ENCODE measurements around the gene BORCS8. TPM values are rescaled to one million over a fixed set of nuclear protein-coding genes. Genes with fewer than 3 reads are reported as not detected.

Gene BORCS8
- total RNA-seq, 1 donor from 2014 or later, result 8.5 TPM

DNA sequence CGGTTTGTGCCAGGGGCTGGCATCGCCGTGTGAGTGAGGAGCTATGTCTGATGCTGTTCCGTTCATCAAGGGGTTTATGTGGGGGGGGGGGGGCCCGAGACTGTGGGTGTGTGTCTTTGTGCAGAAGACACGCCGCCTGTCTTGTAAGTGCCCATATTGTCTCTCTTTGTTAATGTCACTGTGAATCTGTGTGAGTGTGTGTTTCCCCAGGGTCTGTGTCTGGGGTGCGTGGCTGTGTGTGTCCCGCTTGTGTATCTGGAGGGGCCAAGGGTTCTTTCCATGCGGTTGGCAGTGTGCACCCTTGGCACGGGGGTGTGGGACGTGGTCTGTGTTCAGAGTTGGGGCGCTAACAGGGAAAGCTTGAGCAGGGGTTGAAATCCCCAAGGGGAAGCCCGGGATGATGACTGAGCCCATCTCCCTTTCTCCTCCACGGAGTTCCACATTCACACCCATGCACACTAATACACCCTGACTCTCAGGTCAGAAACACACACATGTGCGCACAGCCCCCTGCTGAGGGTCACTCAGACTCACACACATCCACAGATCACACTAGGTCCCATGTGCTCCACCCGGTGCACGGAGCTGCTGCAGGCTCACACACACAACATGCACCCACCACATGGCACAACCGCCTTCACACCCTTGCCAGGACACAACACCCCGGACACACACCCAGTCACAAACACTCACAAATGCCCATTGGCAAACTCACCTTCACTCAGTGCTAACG is 21.6 kb upstream of the BORCS8 start:
- no peak for DNase-seq

DNA sequence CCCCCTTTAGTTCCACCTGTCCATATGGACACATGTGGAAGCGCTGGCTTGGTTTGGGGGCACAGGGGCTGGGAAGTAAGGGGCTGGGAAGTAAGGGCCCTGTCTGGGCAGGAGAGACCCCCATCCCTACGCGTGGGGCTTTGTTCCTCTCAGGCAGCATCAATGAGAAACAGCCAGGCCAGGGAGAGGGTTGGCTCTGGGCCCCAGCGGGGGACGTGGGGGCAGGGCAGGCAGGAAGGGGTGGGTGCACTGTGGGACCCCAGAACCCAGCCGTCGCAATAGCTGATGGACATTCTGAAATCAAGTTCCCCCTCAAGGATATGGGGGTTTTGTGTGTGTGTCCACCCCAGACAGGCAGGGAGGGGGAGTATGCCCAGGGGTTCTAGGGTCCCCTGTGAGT is 21.0 kb upstream of the BORCS8 start:
- no peak for DNase-seq

DNA sequence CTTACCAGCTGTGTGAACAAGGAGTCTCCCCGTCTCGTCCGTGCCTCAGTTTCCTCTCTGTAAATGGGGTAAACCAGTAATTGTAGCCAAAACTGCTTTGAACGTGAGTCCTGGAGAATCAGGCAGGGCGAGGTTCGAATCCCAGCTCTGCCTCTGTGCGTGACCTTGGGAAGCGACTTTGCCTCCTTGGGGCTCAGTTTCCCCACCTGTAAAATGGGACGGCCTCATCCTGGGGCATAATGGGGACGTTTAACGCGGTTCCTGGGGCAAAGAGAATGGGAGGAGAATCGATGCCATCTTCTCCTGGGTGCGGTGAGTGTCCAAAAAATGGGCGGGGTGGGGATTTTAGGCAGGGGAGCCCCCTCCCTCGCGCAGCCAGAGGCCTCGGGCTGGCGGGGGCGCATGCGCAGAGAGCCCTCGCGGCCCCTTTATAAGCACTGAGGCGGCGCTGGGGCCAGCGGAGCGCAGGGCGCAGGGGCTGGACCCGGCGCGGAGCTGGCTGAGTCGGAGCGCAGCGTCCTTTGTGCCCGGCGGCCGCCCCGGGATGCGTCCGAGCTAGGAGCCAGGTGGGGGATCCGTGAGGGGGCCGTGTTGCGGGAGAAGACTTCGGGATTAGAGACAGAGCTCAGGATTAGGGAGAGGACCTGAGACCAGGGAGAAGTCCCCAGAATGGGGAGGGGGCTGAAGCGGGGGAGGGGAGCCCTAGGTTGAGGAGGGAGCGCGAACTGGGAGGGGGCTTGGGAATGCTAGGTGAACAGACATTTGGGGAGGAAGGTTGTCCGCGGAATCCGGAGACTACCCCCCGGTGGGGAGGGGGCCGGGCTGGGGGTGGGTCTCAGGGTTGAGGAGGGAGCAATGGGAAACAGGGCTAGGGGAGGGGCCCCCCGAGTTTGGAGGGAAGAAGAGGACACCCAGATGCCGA is 19.8 kb upstream of the BORCS8 start, which contains the start of gene NCAN:
Gene NCAN (plus strand): TSS at position 460 of the 922 bp plus-strand sequence. CDS start 4,996 bp downstream, outside the sequence.
- DNase-seq, result no peak

DNA sequence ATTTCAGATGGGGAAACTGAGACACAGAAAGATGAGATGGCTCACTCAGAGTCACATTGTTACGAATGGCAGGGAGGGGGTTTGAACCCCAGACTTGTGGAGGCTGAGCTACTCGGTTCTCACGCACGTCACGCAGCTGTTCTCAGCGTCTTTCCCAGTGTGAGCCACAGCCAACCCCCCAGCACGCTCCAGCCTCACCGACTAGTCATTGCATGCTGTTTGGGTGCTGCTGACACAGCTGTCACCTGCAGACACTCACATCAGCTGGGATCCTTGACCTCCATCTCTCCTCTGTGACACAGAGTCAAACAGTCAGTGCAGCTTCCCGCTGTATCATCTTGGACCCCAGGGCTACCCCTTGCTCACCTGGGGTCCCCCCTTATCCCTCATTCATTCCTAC is 17.4 kb upstream of the BORCS8 start:
- no peak for DNase-seq

DNA sequence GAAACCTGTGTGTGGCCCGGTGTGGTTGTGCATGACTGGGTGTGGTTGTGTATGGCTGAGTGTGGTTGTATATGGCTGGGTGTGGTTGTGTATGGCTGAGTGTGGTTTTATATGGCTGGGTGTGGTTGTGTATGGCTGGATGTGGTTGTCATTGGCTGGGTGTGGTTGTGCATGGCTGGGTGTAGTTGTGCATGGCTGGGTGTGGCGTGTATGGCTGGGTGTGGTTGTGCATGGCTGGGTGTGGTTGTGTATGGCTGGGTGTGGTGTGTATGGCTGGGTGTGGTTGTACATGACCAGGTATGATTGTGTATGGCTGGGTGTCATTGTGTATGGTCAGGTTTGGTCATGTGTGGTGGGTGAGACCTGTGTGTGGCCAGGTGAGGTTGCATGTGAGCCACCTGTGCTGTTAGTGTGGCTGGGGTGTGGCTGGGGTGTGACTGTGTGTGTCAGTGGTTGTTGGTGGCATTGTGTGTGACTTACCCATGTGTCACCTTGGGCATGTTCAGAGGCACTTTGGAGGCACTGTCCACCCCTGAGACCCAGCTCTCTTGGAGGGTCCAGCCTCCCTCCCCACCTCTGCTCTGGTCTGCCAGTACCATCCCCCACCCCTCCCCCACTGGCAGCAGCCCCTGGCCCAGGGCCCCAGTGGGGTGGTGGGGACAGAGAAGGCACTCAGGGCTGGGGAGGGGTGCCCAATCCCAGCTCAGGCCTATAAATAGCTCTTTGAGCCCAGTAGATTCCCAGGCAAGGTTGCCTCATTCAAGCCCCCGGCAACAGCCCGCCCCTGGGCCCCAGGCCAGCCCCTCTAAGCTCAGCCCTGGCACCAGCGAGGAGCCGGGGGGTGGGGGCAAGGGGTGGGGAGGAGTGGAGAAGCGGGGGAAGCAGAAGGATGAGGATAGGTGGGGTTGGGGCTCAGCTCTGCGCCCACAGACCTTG is 16.0 kb upstream of the BORCS8 start:
- DNase-seq, result no peak

DNA sequence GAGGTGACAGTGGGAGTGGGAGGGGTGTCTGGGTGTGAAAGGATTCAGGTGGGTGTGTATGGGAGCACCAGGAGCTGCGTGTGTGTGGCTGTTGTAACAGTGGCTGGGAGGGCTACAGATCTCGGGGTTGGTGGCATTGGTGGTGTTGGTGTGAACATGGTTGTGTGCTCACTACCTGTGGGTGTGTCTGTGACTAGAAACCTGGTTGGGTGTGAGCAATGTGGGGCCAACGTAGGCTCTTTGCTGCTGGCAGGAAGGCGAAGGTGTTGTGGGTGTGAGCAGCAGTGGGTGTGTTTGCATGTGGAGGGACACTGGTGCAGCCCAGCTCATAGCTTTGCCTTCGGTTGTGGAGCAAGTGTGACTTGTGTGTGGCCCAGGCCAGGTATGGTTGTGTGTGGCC is 15.0 kb upstream of the BORCS8 start:
- no peak for DNase-seq

DNA sequence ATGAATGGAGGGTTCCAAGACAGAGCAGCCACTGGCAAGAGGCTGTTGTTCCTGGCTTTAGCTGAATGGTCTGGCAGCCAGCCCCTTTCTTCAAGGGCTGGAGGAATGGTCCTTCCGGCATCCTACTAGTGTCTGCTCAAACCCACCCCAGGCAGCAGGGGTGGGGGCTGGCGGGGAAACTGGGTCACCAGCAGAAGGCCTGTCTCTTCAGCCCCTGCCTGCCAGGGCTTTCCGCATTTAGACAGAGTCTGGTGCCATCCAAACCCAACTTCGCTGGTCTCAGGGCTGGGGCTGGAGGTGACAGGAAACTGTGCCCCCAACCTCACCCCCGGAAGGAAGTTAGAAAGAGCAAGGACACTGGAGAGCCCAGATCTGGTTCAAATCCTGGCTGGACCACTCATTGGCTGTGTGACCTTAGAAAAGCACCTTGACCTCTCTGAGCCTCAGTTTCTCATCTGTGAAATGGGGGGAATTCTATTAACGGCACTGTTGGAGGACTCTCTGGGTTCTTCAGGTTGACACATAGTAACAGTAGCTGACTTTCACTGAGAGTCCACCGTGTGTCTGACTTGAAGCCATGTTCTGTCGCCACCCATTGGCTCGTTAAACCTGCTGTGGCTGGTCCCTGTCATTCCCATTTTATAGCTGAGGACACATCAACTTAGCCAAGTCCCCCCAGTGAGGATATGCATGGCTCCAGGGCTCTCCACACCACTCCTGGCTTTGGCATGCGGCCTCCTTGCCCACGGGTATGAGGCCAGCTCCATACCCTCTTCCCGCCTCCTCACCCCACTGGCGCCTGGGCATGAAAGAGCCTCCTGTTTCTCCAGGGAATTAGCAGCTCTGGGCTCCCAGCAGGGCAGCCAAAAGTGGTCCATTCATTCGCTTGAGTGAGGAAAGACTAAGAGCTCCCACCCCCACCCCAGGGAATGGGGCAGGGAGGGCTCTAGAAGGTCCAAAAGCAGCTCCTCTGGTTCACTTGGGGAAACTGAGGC is 13.8 kb upstream of the BORCS8 start:
- no peak for DNase-seq

DNA sequence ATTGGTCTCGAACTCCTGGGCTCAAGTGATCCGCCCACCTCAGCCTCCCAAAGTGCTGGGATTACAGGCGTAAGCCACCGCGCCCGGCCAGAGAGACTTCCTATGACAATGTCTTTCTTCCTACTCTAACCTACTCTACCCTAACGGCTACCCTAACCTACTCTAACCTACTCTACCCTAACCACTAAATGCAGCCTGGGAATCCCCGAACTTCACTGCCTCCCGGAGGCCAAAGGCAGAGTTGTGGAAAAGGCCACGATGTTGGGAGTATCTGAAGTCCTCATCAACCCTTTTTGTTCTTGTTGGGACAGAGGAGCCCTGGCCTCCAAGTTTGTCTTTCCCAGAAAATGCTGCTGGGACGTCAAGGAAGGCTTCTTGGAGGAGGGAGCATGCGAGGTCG is 12.2 kb upstream of the BORCS8 start:
- DNase-seq, result no peak

DNA sequence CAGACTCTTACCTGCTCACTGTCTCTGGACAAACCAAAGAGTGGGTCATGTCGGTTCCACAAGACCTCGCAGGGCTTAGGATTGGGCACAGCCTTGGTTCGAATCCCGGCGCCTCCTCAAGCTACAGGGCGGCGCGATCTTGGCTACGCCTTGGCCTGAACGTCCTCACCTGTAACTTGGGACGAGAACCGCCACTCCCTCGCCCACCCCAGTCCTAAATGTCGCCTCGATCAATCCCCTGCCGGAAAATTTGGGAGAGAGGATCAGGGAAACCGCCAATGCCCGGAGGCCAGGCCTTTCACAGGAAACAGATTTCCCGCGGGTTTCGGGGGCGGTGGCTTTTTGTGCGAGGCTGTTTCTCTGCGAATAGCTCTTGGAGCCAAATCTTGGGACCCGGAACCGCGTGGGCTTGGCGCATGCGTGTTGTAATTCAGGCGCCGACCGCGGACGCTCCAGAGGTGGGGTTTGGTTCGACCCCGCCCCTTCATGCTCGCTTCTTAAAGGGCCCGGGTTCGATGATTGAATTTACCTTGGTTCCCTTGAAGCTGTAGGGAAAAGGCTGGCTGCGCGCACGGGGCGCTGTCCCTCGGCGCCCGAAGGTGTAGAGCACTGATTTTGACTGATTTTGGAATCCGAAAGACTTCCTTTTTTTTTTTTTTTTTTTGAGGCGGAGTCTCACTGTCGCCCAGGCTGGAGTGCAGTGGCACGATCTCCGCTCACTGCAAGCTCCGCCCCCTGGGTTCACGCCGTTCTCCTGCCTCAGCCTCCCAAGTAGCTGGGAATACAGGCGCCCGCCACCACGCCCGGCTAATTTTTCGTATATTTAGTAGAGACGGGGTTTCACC is 11.3 kb upstream of the BORCS8 start, which contains the start of gene NR2C2AP:
Gene NR2C2AP (minus strand): TSS at position 403 of the 845 bp plus-strand sequence. CDS start 354 bp downstream, at position 49.
- peak; percentile 96 for DNase-seq

DNA sequence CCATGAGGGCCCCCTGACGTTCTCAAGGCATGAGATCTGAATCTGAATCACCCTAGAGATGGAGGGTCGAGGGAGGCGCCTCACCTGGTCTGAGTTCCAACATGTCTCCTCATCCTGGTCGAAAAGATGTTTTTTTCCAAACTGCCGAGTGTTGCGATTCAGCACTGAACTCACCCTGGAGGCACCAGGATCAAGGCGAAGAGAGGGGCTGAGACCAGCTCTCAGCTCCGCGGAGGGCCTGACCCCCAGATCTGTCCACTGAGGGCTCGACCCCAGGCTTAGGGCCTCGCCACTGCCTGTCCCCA is 10.7 kb upstream of the BORCS8 start:
- no peak for DNase-seq

DNA sequence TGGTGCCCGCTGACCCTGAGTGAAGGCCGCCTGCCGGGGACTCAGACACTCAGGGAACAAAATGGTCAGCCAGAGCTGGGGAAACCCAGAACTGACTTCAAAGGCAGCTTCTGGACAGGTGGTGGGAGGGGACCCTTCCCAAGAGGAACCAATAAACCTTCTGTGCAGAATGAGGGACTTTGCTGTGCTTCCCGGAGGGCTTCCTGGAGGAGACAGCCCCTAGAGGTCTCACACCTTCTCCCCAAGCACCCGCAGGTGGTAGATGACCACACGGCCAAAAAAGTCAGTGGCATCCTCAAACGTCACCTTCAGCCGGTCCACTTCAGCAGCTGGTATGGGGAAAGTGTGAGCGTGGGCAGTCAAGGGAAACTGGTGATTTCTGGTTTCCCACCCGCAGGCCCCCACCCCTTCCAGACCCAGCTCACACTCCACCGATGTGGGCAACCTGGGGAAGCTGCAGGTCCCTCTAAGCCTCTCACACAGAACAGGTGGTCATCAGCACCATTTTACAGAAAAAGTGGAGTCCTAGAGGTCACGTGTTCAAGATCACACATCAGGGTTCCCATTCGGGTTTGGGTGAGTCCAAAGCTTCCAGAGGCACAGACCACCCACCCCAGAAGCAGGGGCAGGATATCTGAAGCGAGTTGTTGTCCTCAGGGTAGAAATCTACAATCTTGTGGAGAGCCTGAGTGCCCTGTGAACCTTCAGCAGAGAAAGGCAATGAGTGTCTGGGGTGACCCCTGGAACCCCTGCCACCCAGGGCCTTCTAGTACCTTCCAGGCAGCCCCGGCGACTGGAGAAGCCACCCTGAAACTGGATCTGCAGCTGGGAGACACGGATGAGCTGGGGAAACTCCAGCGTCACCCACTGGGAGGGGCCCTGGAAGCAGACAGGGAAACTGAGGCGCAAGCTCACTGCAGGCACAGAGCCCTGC is 10.0 kb upstream of the BORCS8 start:
- no peak for DNase-seq

DNA sequence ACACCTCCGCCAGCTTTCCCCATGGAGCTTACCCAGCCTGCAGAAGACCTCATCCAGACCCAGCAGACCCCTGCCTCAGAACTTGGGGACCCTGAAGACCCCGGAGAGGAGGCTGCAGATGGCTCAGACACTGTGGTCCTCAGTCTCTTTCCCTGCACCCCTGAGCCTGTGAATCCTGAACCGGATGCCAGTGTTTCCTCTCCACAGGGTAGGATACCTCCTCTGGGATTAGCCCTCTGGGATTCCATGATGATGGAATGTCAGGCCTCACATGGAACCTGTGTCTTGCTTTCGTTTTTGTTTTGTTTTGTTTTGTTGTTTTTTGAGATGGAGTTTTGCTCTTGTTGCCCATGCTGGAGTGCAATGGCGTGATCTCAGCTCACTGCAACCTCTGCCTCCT is 2.0 kb upstream of the BORCS8 start:
- DNase-seq, result no peak

DNA sequence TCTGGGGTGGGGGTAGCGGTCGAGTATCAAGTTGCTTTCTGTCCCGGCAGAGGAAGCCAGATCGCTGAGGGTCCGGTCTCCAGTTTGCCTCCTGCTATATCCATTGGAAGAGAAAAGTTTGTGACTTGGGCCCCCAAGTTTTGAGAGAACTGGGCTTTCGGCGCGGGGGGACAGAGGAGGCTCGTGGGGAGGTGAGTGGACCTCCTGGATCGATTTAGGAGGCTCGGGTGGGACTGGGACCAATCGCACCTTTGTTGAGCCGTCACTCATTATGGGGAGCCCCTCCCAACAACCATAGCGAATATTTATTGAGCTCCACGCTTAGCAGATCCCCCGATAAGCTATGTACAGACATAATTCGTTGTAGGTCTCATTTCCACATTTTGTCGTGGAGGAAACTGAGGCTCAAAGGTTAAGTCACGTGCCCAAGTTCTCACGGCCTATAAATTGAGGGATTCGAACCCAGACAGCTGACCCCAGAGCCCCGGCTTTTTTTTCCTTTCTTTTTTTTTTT is 1.0 kb upstream of the BORCS8 start:
- no peak for DNase-seq

DNA sequence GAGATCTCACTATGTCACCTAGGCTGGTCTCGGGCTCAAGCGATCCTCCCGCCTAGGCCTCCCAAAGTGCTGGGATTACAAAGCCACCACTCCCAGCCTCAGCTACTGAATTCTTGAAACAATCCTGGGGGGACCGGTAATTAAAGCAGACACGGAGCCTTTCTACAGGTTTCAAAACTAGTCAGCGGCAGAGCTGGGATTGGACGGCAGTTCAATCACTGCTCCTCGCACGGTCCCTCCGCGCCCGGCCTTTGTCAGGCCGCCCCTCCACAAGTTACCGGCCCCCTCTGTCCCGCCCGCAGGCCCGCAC is 229 bp downstream of the BORCS8 start:
- no peak for DNase-seq

DNA sequence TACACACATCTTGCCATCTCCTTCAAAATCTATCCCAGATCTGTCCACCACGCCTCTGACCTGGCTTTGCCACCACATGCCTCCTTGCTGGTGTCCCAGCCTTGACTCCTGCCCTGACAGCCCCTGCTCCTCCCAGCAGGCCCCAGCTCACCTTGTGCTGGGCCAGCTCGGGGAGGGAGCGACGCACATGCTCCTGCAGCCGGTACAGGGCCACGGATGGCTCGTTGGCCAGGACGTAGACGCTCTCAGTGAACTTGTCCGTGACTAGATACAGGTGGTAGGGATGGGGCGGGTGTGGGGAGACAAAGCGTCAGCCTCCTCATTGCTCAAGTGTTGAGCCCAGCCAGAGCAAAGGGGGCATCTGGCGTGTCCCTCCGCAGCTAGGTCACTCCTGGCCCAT is 5.2 kb downstream of the BORCS8 start:
- no peak for DNase-seq

DNA sequence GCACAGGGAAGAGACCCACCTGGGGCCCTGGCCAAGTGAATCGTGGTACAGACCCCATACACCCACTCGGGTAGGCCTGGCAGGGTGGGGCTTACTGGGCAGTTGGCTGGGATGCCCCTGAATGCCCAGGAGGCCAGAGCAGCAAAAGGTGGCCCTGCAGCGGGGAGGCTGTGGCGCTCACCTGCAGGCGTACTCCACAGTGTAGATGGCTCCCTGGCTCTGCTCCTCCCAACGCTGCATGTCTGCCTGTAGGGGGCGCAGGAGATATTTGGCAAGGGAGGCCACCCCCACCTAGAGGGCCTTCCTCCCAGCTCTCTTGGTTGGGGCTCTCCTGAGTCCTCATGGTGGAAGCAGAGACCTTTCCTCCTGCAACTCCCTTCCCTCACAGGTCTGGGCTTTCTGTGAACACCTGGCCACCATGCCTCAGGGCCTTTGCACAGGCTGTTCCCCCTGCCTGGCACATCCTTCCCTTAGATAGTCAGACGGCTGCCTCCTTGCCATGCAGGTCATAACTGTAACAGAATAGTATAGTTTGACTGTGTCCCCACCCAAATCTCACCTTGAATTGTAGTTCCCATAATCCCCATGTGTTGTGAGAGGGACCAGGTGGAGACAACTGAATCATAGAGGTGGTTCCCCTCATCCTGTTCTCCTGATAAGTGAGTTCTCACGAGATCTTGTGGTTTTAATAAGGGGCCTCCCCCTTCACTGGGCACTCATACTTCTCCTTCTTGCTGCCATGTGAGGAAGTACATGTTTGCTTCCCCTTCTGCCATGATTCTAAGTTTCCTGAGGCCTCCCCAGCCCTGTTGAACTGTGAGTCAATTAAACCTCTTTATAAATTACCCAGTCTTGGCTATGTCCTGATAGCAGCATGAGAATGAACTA is 5.9 kb downstream of the BORCS8 start:
- peak; percentile 30 for DNase-seq

DNA sequence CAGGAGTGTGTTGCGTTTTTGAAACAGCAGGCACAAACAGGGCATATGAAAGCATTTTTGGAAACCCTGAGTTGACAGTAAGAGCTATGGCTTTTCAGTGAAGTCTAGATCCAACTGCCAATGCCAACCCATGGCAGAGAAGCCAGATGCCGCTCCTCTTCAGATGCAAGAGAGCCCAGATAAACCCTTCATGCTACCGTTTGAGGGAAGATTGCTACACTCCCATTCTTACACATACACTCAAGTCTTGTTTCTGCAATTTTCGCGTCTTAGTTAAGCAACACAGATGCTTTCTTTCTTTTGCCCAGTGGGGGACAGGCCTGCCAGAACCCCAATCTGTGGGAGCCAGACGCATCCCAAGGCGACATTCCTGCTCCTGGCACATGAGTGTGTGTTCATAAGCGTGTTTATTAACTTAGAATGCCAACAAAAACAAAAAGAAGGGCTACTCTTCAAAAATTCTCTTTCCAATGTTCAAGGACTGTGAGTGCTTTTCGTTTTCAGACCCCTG is 10.4 kb downstream of the BORCS8 start:
- DNase-seq, result no peak

All from tongue (tissue), 2 donors.